ENCODE results near the gene BTBD2. TPM values are rescaled to one million over a fixed set of nuclear protein-coding genes. Genes with fewer than 3 reads are reported as not detected.

BTBD2 gene
- total and polyA plus RNA-seq, 2 of the 8 experiments (the other 6 are each of a cell fraction or from before 2014, with no cell fraction given) = 91.7 to 92.3 TPM

DNA sequence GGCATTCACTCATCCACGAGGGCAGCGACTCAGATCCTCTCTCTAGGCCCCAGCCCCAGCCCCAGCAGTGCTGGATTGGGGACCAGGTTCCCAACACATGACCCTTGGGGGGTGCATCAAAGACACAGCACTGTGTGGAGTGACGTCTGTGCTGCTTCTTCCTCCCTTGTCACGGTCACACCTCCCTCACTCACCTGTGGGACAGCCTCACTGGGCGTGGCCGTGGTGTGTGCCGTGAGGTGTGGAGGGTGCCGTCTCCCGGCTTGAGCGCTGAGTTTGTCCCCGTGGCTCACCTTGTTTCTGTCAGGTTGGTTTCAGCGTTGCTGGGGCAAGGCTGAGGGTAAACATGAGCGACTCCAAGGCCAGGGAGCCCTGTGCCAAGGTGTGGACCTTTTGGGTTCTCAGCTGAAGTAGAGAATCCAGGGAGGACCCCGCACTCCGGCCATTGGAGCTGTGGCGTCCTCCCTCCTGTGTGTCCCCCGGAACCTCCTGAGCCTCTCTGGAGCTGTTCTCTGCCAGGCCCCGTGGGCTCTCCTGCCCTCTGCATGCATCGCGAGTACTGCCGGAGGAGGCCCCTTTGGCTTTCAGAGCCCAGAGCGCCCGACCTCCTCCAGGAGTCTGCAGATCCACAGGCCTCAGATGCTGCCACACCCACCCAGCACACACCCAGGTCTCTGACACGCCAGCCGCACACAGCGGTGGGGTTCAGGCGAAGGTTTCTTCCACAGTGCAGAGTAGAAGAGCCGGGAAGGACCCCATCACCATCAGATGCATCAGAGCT, 40.9 kb downstream of the BTBD2 start (continued):
- TF ChIP-seq, protein P1, sequence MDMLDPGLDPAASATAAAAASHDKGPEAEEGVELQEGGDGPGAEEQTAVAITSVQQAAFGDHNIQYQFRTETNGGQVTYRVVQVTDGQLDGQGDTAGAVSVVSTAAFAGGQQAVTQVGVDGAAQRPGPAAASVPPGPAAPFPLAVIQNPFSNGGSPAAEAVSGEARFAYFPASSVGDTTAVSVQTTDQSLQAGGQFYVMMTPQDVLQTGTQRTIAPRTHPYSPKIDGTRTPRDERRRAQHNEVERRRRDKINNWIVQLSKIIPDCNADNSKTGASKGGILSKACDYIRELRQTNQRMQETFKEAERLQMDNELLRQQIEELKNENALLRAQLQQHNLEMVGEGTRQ (IDR thresholded peaks at IDR 0.05; ENCODE audit: low read length) = no peak
- TF ChIP-seq SP1 (IDR thresholded peaks at IDR 0.05; ENCODE audit: low read depth, low read length) (no peak), BCL11A (IDR thresholded peaks at IDR 0.05; ENCODE audit: low read depth in 2 of 2, low read length in 2 of 2) (no peak), EGR1 (IDR thresholded peaks at IDR 0.05; ENCODE audit: borderline replicate concordance, low read depth, low read length) (no peak), BACH1 (IDR thresholded peaks at IDR 0.05; ENCODE audit: low read length) (no peak), HDAC2 (IDR thresholded peaks at IDR 0.05; ENCODE audit: borderline replicate concordance in 1 of 2, low read depth in 2 of 2, low read length in 2 of 2) (no peak), SP2 (IDR thresholded peaks at IDR 0.05; ENCODE audit: low read length) (no peak), TAF1 (IDR thresholded peaks at IDR 0.05; ENCODE audit: low read depth, low read length) (no peak), KDM1A (IDR thresholded peaks at IDR 0.05; ENCODE audit: borderline replicate concordance, low read length) (no peak)
